WTC11 (cell line): ENCODE data around the gene MCUB.

Experiments used
- CREB1 ChIP-seq: sonication (generic); formaldehyde crosslinking; IDR thresholded peaks from 2 replicates; pipeline ENCODE4 v1.8.0; 2023; ENCODE audit warnings: mild to moderate bottlenecking, missing genetic modification reagents
- MAX ChIP-seq: sonication (generic); formaldehyde crosslinking; IDR thresholded peaks from 2 replicates; pipeline ENCODE4 v1.8.0; 2022; ENCODE audit warnings: mild to moderate bottlenecking, missing genetic modification reagents
- ZBTB43 ChIP-seq: sonication (generic); formaldehyde crosslinking; IDR thresholded peaks from 2 replicates; pipeline ENCODE4 v1.8.1; 2023; ENCODE audit warnings: mild to moderate bottlenecking, missing genetic modification reagents
- ZNF121 ChIP-seq: sonication (generic); formaldehyde crosslinking; IDR thresholded peaks from 2 replicates; pipeline ENCODE4 v1.8.0; 2023; ENCODE audit warnings: missing genetic modification reagents
- ZNF138 ChIP-seq: sonication (generic); formaldehyde crosslinking; conservative IDR thresholded peaks from 2 replicates; pipeline ENCODE4 v1.8.1; 2022; ENCODE audit warnings: mild to moderate bottlenecking, moderate library complexity, missing genetic modification reagents
- ZNF219 ChIP-seq: sonication (generic); formaldehyde crosslinking; IDR thresholded peaks from 2 replicates; pipeline ENCODE4 v1.8.0; 2023; ENCODE audit warnings: missing genetic modification reagents, mild to moderate bottlenecking, borderline replicate concordance
- ZNF317 ChIP-seq: sonication (generic); formaldehyde crosslinking; IDR thresholded peaks from 2 replicates; pipeline ENCODE4 v1.8.1; 2023; ENCODE audit warnings: low read depth, mild to moderate bottlenecking, moderate library complexity, missing genetic modification reagents, borderline replicate concordance
- TF ChIP-seq, protein P1 (sequence below): fragments of 200-600 bp; IDR thresholded peaks from 2 replicates; pipeline ENCODE4 v1.8.0; 2022; ENCODE audit warnings: antibody characterized with exemption
- TF ChIP-seq, protein P2 (sequence below): sonication (generic); formaldehyde crosslinking; IDR thresholded peaks from 2 replicates; pipeline ENCODE4 v1.8.0; 2022; ENCODE audit warnings: missing genetic modification reagents

DNA sequence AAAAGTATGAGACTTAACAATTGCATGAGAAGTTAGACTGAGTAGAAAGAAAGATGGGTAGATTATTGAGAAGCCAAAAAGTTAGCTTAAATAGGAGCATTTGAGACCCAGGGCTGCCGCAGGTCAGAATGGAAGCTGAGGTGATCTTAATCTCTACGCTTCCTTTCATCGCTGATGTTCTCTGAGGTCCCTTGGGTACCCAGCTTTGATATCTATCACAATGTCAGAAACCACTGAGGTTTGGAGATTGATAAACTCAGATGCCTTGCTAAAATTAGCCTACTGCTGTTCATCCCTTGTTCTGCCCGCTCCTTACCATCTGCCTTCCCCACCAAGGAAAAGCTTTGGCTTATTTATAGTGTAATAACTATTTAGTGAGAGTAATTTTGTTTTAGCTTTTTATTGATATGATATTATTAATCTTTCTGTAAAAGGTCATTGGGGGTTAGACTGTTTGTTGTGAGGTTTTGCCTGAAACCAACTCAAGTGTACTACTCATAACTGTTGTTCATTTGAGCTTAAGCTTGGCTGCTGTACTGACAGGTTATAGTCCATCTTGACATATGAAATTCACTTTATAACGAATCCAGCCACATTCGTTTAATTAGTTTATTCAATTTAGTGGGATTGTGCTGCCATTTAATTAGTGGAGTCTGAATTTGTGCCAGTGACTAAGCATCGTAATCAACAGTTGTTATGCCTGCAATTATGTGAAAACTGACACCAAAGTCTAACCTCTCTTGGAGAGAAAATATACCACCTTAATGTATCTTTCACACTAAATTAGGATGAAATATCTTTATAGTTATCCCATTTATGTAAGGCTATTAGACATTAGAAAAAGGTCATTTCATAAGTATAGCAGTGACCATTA is 15.1 kb downstream of the MCUB start:
- TF ChIP-seq, protein P1, sequence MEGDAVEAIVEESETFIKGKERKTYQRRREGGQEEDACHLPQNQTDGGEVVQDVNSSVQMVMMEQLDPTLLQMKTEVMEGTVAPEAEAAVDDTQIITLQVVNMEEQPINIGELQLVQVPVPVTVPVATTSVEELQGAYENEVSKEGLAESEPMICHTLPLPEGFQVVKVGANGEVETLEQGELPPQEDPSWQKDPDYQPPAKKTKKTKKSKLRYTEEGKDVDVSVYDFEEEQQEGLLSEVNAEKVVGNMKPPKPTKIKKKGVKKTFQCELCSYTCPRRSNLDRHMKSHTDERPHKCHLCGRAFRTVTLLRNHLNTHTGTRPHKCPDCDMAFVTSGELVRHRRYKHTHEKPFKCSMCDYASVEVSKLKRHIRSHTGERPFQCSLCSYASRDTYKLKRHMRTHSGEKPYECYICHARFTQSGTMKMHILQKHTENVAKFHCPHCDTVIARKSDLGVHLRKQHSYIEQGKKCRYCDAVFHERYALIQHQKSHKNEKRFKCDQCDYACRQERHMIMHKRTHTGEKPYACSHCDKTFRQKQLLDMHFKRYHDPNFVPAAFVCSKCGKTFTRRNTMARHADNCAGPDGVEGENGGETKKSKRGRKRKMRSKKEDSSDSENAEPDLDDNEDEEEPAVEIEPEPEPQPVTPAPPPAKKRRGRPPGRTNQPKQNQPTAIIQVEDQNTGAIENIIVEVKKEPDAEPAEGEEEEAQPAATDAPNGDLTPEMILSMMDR = no peak
- TF ChIP-seq ZNF138 (CRISPR knock-in tag) = no peak
- TF ChIP-seq CREB1 (CRISPR knock-in tag) = no peak
- no peak for TF ChIP-seq ZNF317 (CRISPR knock-in tag)
- no peak for TF ChIP-seq MAX (CRISPR knock-in tag)
- no peak for TF ChIP-seq ZBTB43 (CRISPR knock-in tag)
- TF ChIP-seq ZNF219 (CRISPR knock-in tag) = no peak
- no peak for TF ChIP-seq ZNF121 (CRISPR knock-in tag)
- TF ChIP-seq, protein P2, sequence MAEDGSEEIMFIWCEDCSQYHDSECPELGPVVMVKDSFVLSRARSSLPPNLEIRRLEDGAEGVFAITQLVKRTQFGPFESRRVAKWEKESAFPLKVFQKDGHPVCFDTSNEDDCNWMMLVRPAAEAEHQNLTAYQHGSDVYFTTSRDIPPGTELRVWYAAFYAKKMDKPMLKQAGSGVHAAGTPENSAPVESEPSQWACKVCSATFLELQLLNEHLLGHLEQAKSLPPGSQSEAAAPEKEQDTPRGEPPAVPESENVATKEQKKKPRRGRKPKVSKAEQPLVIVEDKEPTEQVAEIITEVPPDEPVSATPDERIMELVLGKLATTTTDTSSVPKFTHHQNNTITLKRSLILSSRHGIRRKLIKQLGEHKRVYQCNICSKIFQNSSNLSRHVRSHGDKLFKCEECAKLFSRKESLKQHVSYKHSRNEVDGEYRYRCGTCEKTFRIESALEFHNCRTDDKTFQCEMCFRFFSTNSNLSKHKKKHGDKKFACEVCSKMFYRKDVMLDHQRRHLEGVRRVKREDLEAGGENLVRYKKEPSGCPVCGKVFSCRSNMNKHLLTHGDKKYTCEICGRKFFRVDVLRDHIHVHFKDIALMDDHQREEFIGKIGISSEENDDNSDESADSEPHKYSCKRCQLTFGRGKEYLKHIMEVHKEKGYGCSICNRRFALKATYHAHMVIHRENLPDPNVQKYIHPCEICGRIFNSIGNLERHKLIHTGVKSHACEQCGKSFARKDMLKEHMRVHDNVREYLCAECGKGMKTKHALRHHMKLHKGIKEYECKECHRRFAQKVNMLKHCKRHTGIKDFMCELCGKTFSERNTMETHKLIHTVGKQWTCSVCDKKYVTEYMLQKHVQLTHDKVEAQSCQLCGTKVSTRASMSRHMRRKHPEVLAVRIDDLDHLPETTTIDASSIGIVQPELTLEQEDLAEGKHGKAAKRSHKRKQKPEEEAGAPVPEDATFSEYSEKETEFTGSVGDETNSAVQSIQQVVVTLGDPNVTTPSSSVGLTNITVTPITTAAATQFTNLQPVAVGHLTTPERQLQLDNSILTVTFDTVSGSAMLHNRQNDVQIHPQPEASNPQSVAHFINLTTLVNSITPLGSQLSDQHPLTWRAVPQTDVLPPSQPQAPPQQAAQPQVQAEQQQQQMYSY = no peak
